Skin epidermis (tissue), 12 donors: ENCODE results near the gene GSDME.

Experiments
- H3K27ac ChIP-seq, 21 experiments: fragments of 200-600 bp; sonication (generic) in 11 of 21; one replicate each; pipeline ENCODE4 v1.5.0; 2020; ENCODE audit warnings: mild to moderate bottlenecking in 3 of 21, inconsistent platforms in 2 of 21, moderate library complexity in 2 of 21
- H3K4me3 ChIP-seq, 7 experiments: fragments of 200-600 bp; sonication (generic) in 2 of 7; one replicate each; pipeline ENCODE4 v1.5.0; 2020; ENCODE audit warnings: inconsistent platforms in 2 of 7, mild to moderate bottlenecking in 2 of 7, moderate library complexity in 1 of 7

The GSDME gene

DNA sequence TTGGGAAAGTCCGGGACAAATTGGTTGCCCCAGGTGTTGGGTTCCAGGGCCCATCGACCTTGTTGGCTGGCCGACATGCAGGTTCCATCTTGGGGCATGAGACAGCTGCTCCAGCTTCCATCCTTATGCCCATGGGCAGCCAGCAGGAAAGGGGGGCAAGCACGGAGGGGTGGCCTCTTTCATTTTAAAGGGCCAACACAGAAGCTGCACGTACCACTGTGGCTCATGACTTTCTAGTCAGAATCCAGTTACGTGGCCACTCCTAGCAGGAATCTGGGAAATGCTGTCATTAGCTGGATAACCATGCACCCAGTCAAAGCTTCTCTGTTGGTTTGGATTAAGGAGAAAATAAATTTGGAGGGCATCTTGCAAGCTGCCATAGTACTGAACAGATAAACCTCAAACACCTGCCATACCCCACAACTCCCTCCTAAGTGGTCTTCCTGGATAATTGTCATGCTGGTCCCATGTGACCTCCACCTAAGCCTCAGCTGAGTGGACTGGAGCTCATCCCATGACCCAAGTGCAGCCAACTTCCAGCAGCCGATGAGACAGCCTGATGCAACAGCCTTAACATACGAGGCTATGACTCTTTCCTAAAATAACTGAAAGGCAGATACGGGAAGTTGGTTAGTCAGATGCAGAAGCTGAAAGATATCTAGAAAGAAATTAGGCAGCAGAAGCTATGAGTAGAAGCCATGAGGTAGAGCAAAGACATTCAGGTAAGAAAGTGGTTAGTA is 21.4 kb upstream of the GSDME start:
- Histone ChIP-seq H3K27ac (peak overlapping the region in 9 of 21 experiments; percentile 11 to 63 (median 46)), H3K4me3 (no peak overlapping the region)

DNA sequence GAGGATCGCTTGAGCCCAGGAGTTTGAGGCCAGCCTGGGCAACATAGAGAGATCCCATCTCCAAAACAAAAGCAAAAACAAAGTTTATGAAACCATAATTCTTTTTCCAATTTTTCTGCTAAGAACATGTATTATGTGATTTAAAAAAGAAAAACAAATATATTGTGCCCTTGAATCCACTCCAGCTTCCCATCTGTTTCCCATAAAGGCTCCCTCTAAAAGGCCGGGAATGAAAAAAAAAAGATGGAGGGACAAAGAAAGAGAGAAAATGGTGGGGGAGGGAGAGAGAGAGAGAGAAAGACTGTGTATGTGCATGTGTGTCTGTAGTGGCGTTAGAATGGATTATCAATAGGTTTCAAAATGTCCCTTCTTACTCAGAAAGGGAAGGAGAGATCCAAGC is 20.5 kb upstream of the GSDME start:
- H3K4me3 ChIP-seq, result no peak overlapping the region
- peak overlapping the region in 5 of 21 experiments; percentile 36 to 59 (median 38) for H3K27ac ChIP-seq

DNA sequence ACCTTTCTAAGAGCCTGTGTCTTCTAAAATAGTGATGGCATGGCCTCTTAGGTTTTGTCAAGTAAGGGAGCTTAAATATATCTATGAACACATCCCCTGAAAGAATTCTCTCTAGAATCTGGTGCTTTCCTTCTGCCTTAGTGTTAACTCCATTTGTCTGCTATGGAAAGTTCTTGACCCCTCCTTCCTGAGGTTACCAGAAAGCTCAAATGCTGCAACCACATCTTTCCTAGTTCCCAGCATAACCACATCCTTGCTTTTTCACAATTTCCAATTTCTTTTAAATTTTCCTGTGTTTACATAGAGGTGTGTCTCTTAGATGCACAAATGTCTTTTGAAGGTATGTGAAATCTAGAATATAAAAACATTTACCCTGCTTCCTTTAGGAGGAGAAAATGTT is 16.4 kb upstream of the GSDME start:
- Histone ChIP-seq H3K27ac (no peak overlapping the region), H3K4me3 (no peak overlapping the region)

DNA sequence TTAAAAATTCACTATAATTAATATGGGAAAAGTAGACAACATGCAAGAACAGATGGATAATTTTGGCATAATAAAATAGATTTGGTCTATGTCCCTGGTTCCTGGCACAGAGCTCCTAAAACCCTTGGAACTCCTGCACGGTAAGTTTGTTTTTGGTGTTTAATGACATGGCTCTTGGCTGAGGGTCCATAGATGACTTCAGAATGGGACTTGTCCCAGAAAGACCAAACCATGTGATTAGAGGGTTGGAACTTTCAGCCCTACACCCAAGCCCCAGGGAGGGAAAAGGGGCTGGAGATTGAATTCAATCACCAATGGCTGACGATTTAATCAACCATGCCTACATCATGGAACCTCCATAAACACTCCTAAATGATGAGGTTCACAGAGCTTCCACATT is 12.6 kb upstream of the GSDME start:
- Histone ChIP-seq H3K27ac (no peak overlapping the region), H3K4me3 (no peak overlapping the region)

DNA sequence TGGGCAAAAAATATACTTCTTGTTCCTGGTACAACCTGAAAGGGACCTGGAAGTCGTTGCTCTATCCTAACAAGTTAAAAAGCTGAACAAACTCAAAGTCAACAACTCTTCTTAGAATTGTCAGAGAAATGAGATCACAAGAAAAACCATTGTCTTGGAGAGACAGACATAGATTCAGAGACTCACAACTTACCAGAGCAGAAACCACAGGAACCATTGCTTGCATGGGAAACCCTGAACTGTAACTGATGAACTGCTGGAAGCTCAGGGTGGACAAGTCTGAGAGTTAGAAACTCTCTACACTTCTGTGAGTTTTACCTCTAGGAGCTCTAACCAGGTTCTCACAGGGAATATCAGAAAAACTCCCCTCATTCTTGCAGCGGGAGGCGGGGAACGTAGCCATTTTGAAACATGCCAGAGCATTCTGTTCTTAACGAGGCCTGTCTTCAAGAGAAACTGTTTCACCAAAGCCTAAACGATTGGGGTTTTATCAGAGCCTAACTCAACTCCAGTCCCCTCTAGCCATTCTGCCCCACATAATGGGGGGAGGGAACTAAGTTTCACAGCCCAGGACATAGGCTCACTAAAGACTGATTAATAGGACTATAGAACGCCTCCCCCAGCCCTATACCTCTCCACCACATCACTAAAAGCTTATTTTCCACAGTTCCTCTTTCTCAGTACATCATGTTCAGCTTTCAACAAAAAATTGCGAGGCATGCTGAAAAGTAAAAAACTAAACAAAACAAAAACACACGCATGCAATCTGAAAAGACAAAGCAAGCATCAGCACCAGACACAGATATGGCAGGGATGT is 12.0 kb upstream of the GSDME start:
- no peak overlapping the region for H3K27ac ChIP-seq

DNA sequence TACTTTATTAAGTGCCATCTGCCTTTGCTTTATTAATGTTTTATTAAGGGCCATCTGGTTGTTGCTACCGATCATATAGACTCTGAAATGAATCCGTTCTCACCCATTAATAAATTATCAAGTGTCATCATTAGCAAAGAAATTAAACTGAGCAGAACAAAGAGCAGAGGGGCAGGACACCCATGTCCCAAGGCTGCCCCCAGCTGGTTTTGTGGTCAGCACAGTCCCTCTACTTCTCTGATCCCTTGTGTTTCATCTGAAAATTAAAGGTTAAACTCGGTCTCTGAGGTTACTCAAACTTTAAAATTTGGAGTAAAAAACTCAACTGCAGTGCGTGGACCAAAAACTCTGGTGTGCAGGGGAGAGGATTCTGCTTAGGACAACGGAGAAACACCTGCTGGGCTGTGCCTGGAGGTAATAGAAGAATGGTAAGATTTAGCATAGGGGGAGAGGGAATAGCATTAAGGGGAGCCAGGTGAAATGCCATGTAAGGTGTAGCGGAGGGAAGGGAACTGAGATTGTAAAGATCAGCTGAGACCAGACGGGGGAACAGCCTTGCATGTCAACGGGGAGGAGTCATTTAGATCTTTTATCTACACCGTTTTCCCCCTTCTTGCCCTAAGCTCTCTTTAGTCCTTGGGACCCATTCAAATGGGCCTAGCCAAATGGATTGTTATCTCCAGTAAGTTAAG is 10.8 kb upstream of the GSDME start:
- H3K4me3 ChIP-seq, result no peak overlapping the region
- H3K27ac ChIP-seq, result no peak overlapping the region

More for the DNA sequence above, 12.0 kb upstream of the GSDME start:
- H3K4me3 ChIP-seq, result no peak overlapping the region

DNA sequence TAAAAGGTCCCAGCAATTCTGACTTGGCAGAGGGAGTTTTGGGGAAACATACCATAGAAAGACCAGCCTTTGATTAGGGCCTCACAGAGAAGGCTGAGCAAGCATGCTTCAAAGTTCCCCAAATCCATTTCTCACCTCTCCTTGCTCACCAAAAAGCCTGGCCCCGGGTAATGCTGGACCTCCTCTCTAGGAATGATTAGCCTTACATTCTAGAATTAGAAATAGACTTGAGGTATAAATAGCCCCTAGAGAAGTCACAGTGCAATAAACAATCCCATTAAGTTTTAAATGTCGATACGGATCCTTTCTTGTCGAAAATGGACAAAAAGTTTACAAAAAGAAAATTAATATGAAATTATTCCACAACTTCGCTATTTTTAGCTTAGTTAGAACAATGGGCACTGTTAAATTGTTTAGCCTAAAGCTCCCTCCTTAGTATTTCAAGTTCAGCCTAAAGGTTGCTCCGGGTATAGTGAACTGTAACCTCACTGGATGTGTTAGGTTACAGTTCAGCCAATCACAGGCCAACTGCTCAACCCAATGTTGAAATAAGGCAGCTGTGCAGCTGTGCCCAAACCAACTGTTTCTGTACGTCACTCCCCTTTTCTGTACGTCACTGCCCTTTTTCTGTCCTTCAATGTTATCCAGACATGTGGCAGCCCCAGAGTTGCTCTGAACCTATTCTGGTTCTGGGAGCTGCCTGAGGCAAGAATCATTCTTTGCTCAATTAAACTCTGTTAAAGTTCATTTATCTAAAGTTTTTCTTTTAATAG is 7.9 kb upstream of the GSDME start:
- no peak overlapping the region for H3K4me3 ChIP-seq

DNA sequence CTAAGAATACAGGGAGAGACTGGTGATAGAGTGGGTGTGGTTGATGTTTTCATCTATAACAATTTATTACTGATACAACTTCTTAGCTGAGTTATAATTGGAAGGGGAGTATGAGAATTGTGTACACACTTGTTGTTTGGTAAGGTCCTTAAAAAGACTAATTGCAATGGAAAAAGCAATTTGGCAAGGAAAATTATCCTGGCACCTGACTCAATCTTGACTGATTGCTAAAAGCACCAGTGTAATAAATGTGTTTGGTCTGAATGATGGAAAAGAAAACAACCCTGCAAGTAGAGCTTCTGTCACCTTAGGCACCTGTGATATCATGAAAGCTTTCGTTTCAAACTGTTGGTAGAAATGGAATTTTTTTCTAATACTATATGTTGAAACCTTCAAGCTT is 6.7 kb upstream of the GSDME start:
- H3K4me3 ChIP-seq, result no peak overlapping the region
- no peak overlapping the region for H3K27ac ChIP-seq

More for the DNA sequence above, 7.9 kb upstream of the GSDME start:
- no peak overlapping the region for H3K27ac ChIP-seq

DNA sequence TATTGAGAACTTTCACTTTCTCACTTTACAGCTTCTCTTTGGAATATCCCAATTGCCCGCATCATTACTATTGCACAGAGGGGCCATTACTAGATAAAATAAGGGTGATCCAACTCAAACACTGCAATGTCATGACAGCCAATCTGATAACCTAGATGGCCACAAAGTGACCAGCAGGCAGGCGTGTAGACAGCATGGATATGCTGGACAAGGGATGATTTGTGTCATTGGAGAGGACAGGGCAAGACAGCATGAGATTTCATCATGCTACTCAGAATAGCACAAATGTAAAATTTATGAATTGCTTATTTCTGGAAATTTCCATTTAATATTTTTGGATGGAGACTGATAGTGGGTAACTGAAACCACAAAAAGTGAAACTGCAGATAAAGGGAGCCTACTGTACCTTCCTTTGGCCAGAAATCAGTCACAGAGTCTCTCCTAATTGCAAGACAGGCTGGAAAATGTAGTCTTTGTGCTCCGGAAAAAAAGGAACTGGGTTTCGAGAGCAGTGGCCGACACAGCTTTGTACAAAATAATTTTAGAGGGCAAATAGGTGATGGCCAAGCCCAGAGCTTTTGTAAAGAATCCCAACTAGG is 6.1 kb upstream of the GSDME start:
- Histone ChIP-seq H3K4me3 (no peak overlapping the region), H3K27ac (no peak overlapping the region)

DNA sequence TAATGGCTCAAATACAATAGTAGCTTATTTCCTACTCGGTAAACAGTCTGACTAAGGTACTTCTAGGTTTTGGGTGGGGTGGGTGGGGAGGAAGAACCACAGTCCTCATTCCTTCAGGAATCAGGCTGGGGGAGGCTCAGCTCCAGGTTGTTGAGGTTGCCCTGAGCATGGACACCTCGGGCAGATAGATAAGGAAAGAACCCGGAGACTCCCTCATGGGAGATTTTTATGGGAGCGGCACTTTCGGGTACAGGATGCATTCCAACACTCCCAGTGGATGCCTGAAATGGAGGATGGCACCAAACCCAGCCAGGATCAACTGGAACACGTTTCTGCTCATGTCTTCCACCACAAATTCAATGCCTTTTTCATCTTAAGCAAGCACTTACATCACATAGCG is 5.5 kb upstream of the GSDME start:
- H3K27ac ChIP-seq, result no peak overlapping the region
- no peak overlapping the region for H3K4me3 ChIP-seq

DNA sequence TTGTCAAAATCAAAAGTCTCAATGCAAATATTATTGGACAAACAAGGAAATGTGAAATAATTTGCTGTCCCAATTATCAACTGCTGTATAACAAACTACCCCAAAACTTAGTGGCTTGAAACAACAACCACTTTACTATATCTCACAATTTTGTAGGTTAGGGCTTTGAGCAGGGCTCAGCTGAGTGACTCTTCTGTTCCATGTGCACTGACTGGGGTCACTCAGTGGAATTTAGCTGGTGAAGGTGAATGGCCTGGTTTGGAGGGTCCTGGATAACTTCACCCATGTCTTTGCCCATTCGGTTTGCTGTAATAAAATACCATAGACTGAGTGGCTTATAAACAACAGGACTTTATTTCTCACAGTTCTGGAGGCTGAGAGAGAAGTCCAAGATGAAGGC is 3.7 kb upstream of the GSDME start:
- no peak overlapping the region for H3K27ac ChIP-seq
- no peak overlapping the region for H3K4me3 ChIP-seq

DNA sequence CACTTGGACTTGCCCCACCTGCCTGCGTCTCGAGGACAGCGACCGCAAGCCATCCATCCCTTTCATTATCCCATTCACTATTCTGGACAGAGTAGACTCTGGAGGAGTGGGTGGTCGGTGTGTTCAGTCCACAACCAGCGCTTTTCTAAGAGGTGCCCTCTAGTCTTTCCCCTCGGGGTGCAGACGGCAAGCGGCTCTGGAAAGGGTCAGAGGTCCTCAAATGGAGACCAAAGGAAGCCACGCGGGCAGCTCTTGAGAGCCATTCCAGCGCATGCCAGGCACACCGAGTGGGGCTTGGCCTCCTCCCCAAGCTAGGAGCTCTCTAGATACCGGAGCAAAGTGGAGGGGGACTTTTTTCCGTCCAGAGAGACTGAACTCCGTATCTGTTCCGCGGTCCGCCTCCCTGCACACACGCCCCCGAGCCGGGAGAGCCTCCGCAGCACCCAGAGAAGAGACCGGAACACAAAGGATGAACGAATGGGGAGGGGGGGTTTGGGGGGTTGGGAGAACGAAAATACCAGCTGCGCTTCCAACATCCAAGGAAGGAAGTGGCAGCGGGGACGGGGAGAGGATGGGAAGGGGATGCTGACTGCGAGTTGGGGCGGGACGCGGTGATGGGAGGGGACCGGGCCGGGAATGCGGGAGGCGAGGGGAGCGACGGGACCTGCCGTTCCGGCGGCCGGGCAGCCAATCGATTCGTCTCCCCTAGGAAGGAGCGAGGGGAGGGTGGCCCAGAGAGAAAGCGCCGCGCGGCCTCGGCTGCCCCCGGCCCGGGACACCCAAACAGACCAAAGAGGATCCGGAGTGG is 515 bp downstream of the GSDME start:
- Histone ChIP-seq H3K27ac (peak overlapping the region in 17 of 21 experiments; percentile 27 to 90 (median 79)), H3K4me3 (peak overlapping the region; percentile 45 to 75 (median 61))

DNA sequence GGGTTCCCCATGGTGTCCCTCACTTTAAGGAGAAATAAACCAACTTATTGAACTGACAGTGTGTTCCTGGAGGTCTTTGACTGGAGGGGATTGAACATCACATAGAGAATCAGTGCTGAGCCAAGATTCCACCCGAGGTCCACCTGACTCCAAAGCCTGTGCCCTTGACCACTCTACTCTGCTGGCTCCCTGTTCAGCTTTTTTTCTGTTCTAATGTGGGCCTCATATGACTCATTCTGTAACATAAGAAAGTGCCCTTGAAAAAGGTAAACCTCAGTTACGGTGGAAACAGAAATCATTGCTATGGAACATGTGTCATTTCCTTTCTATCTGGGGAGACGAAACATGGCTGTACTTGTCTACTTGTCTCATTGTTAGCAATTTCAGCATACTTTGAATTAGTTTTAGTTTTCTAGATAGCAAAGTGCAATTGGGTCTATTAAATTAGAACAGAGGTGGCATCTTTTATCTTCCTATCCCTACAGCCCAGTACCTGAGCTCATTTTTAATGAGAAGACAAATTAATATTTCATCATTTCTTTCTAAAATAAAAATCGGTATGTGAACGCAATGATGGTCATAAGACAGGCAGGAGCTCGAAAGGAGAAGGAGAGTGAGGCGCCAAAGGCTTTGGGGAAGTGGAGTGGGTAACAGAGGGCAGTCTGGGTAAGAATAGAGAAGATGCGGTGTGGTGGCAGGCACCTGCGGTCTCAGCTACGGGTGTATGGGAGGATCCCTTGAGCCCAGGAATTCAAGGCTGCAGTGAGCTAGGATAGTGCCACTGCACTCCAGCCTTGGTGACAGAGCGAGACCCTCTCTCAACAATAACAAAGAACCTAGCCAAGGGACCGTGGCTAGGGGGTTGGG is 1.5 kb downstream of the GSDME start:
- Histone ChIP-seq H3K27ac (peak overlapping the region in 7 of 21 experiments; percentile 11 to 90 (median 48)), H3K4me3 (peak overlapping the region in 2 of 7 experiments; percentile 56 to 75)

DNA sequence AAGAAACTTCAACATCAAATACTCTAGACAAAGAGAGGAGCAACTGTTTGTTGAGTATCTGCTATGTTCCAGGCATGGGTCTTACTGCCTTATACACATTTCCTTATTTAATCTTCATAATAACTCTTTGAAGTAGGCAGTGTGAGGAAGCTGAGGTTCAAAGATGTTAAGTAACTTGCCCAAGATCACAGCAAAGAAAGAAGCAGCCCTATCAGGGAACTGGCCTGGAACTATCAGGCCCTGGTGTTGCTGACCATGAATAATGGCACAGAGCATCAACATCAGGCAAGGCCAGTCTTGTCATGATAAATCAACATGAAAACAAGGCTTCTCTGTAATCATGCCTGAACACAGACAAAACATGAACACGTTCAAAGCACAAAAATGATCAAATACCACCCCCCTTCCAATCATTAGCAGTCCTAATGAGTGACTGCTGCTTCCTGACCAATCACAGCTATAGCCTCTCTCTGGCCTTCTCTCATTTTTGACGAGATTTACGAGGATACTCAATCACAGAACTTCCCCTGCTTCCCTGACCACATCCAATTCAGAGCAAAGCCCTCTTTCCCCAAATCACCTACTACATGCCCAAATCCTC is 2.3 kb downstream of the GSDME start:
- Histone ChIP-seq H3K27ac (peak overlapping the region in 6 of 21 experiments; percentile 11 to 90 (median 37)), H3K4me3 (no peak overlapping the region)

DNA sequence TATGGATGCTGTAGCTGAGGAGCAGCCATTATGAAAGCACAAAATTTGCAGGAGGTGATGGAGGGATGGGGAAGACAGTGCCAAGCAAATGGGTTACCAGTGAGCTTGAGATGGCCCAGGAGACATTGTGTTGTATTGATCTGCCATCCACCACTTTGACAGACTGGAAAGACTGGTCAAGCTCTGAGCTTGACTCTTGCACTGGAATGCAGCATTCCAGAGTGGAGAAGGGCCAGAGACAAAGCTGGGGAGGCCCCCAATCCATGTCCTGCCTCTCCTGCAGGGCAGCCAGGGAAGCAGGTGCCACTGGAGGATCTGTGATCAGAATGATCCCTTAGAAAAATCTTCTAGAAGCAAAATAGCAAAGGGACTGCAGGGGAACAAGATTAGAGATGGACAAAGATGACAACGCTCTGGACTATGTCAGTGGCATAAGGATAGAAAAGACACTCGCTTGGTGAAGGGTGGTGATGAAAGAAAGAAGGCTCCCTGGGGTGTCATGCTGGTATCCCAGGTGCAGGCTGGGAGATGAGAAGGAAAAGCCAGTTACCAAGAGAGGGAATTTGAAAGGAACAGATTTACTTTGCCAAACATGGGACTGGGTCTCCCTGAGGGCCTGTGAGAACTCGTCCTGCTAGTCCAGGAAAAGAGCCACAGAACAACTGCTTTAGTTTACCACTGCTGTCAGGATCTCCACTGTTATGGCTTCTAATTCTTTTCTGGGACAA is 5.0 kb downstream of the GSDME start:
- H3K27ac ChIP-seq, result no peak overlapping the region
- no peak overlapping the region for H3K4me3 ChIP-seq

DNA sequence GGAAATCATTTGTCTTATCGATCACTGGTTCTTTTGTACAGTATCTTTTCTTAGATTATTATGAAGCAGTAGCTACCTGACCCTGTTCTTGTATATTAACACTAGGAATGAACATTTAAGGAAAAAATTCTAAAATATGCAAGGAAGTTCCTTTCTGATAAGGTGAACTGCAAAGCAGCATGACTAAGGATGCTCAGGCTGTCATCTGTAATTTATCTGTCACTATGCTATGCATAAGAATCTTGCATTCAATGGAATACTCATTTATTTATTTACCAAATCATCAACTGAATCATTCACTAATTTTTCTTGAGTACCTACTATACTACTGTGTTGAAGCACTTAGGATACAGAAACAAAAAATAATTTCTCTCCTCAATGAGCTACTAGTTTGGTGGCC is 5.8 kb downstream of the GSDME start:
- H3K4me3 ChIP-seq, result no peak overlapping the region
- no peak overlapping the region for H3K27ac ChIP-seq
